PC-9 (cell line): ENCODE data around the gene GMPPB.

Source experiments
- EZH2 ChIP-seq: fragments of 200-600 bp; sonication (generic); IDR thresholded peaks from 2 replicates; pipeline ENCODE4 v1.8.0; 2017; ENCODE audit warnings: antibody characterized with exemption, low read depth
- TF ChIP-seq, protein P1 (sequence below): fragments of 200-600 bp; sonication (generic); conservative IDR thresholded peaks from 2 replicates; pipeline ENCODE4 v1.6.1; 2017; ENCODE audit warnings: mixed run types, antibody characterized with exemption, mild to moderate bottlenecking, moderate library complexity

DNA sequence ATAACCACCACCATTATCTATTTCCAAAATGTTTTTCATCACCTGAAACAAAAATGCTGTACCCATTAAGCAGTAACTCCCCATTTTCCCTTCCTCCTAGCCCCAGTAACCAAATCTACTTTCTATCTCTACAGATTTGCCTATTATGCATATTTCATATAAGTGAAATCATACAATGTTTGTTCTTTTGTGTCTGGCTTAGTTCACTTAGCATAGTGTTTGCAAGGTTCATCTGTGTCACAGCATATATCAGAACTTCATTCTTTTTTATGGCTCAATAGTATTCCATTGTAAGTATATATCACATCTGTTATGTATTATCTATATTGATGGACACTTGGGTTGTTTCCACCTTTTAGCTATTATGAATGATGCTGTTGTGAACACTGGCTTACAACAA lies 16.7 kb upstream of the GMPPB start:
- TF ChIP-seq, protein P1, sequence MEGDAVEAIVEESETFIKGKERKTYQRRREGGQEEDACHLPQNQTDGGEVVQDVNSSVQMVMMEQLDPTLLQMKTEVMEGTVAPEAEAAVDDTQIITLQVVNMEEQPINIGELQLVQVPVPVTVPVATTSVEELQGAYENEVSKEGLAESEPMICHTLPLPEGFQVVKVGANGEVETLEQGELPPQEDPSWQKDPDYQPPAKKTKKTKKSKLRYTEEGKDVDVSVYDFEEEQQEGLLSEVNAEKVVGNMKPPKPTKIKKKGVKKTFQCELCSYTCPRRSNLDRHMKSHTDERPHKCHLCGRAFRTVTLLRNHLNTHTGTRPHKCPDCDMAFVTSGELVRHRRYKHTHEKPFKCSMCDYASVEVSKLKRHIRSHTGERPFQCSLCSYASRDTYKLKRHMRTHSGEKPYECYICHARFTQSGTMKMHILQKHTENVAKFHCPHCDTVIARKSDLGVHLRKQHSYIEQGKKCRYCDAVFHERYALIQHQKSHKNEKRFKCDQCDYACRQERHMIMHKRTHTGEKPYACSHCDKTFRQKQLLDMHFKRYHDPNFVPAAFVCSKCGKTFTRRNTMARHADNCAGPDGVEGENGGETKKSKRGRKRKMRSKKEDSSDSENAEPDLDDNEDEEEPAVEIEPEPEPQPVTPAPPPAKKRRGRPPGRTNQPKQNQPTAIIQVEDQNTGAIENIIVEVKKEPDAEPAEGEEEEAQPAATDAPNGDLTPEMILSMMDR: no peak
- no peak for TF ChIP-seq EZH2
